Sigmoid colon (tissue), 4 donors: ENCODE results near the gene UMPS.

Experiments
- CTCF ChIP-seq, 4 experiments: fragments of 450-650 bp in 3 of 4; fragments of 200-600 bp in 1 of 4; IDR thresholded peaks; one replicate each; pipeline ENCODE4 v1.5.1; 2016 to 2019; ENCODE audit warnings: antibody characterized with exemption in 4 of 4, mild to moderate bottlenecking in 3 of 4, moderate library complexity in 2 of 4
- EP300 ChIP-seq, 4 donors: sonication (generic); formaldehyde crosslinking; IDR thresholded peaks; one replicate each; pipeline ENCODE4 v1.6.1; 2017; ENCODE audit warnings: antibody characterized with exemption in 4 of 4

- TF ChIP-seq CTCF (IDR thresholded peaks at IDR 0.05) = no peak
- no peak for TF ChIP-seq EP300 (IDR thresholded peaks at IDR 0.05)
Measured at GRCh38 chr3:124763206-124763605, 33.0 kb downstream of the UMPS start.
